DMS53 treated with DMSO at 0.1 percent for 48 hours (cell line): ENCODE results near the gene CBFA2T3.

Experiments
- DNase-seq: peaks from one replicate; lab custom pipeline; 2025; ENCODE audit not compliant: unreplicated experiment; lab: John Stamatoyannopoulos, UW

The CBFA2T3 gene

GRCh38 chr16:88999457-89000206 lies 22.6 kb upstream of the CBFA2T3 start:
- no peak for DNase-seq

DNA sequence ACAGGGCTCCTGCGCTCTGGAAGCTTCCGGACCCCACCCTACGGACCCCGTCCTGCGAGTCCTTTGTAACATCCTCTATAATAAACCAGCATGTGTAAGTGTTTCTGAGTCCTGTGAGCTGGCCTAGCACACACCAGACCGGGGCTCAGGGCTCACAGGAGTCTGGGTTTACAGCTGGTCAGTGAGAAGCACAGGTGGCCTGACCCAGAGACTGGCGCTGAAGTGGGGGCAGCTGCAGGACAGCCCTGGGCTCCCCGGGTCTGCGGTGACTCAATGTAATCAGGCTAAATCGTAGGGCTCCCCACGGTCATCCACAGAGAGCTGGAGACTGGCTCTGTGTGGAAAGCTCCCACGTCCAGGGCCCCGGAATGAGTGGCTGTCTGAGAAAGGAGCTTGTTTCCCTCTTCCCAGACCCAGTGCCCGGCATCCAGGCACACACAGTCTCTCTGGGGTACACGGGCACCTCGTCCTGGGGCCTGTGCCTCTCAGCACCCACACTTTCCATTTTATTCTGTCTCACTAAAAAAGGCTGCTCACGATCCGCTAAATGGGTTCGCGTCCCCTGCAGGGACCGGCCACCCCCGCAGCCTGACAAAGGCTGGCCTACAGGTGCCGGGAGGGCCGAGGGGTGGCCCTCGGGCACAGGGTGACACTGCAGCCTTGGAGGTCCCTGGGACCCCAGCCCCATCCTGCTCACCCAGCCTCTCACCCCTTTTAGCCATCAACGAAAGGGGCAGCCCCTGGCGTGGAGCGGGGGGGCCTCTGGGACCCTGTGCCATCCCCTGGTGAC lies 18.9 kb upstream of the CBFA2T3 start:
- DNase-seq = no peak

- DNase-seq = no peak
Measured at GRCh38 chr16:88995194-88995593, 18.2 kb upstream of the CBFA2T3 start.

DNA sequence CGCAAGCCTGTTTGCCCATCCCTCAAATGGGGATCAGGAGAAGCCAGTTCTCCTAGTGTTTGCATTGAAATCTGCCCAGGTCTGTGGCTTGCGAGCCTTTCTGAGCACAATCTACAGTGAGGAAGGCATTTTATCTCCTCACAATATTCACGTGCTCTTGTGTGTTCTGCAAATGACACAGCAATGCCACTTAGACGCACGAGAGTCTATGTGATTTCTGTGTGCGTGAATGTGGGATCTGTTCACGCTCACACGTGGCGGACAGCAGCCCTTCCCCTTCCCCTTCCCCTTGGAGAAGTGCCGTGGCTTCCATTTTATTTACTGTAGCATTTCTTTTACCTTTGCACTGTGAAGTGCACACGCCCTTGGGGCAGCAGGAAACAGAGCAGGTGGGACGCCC lies 17.7 kb upstream of the CBFA2T3 start:
- DNase-seq = no peak

GRCh38 chr16:88993946-88994600 lies 17.1 kb upstream of the CBFA2T3 start:
- DNase-seq = no peak

DNA sequence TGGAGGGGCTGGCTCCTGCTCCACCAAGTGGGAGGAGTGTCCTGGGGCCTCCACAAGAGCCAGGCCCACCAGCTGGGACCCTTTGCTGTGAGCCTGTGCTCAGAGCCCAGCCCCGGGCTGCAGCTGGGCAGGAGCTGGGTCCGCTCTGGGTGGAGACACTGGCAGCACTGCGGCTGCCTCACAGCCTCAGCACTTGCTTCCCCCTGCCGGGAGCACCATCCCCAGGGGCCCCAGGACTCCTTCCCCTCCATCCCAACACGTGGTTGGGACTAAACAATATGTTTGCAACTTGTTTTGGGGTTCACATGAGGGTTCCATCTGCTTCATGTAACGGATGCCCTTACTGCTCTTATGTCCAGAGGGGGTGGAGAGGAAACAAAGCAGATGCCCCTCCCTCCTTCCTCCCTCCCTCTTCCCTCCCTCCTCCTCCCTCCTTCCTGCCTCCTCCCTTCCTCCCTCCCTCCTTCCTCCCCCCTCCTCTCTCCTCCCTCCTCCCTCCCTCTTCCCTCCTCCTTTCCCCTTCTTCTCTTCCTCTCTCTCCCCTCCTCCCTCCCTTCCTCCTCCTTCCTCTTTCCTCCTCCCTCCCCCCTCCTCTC lies 16.3 kb upstream of the CBFA2T3 start:
- no peak for DNase-seq

DNA sequence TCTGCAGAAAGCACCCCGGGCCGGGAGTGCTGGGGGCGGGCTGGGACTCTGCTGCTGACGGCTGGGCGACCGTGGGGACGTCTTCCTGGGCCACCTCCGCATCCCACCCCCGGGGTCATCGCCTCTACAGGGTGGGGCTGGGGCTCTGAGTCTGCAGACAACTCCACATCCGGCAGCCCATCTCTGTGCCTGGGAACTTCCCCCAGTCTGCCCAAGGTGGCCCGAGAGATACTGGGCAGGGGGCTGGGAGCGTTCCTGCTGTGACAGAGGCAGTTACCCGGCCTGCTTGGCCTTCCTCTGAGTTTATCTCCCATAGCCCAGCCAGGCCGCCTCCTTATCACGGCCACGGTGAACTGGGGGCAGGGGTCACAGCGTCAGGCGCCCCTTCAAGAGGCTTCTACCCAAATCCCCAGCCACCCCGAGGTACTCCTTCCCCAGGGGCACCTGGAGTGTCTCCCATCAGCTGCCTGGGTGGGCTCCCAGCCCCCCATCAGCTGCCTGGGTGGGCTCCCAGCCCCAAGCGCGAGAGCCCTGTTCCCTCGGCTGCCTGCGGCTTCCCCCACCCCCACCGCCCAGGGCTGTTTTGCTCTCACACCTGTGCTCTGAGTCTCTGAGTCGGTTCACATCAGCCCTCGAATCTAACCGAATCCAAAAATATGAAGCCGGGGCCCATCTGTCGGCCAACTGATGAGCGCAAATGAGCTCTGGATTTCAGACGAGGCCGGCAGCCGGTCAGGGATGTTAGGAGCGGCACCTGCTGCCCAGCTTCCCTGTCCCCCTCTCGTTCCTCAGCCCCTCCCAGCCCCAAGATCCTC lies 15.6 kb upstream of the CBFA2T3 start:
- DNase-seq = no peak

GRCh38 chr16:88991813-88992350 lies 14.9 kb upstream of the CBFA2T3 start:
- DNase-seq = no peak

GRCh38 chr16:88989852-88990547 lies 13.0 kb upstream of the CBFA2T3 start:
- no peak for DNase-seq

DNA sequence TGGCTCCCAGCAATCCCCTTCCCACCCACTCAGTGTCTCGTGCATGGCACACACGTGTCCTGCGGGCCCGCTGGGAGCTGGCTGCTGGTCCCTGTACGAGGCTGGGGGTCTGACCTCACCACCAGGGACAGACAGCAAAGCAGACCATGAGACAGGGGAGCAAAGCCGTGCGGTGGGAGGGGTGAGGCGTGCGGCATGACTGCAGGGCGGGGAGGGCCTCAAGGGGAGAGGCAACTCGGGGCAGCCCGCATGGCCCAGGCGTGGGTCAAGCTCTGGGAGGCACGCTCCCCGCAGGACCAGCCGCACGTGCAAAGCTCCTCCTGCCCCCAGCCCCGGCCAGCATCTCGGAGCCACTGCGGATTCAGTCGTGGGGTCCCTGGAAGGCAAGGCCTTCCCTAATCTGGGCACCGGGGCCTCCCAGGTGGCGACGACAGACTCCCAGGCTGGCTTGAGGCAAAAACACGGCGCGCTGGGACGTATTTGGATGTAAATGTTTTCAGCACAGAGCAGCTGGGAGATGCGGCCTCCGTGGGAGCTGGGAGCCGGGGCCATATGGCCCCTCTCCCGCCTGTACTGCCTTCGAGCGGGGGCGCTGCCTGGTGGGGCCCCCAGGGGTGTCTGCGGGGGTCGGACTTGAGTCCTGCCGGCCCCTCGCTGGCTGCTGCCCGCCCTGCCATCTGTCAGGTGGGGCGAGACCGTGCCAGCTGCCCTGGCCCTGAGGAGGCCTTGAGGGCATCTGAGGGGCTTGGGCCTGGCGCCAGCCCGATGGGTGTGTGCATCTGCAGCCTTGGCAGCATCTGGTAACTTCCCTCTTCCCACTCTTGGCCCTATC lies 12.2 kb upstream of the CBFA2T3 start:
- no peak for DNase-seq

DNA sequence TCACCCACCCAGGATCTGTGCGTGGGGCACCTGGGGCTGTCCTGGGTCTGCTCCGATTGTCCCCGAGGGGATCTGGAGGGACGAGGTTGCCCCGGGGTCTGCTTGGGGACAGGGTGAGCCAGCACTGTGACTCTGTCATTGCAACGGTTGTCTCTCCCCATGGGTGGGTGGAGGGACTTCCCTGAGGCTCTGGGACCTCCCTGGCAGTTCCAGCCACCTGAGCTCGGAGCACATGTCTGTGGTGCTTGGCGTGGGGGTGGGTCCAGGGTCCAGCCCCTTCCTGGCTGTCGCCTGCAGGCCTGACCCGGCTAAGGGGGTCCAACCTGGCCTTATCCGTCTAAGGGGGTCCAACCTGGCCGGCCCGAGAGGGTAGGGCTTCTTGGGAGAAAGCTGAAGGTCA lies 8.5 kb upstream of the CBFA2T3 start:
- no peak for DNase-seq

DNA sequence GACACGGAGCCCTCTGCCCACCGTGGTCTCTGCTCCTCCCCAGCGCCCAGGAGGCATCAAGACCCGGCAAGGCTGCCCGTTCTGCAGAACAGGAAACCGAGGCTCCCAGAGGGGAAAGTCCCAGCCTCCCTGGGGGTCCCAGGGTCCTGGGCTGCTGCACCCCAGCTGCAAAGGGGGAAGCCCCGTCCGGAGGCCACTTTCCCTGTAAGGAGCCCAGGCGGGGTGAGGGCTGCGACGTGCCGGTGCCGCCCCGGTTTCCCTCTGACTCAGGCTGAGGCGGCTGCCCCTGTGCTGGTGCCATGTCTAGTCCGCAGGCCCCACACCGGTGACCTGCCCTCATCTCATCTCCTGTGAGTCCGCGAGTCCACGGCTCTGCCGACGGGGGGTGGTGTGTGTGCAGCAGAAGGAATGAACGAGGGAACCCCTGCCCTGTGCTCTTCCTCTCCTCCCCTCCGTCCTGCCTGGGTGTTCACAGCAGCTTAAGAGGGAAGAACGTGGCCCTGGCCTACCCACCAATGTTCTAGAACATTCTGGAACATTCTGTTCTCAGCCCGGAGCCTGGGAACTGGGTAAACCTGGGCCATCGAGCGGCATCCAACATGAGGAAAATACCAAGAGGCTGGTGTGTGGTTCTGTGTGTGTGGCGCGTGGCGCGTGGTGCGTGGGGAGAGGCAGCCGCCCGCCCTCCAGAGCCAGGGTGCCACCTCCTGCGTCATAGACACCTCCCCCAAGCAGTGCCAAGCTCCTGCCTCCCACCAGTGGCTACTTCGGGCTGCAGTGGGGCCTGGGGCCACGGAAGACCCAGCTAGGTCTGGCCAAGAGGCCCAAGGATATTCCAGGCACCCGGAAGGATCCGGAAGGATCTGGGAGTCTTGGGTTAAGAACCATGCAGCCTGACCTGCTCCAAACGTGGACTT lies 7.0 kb upstream of the CBFA2T3 start:
- DNase-seq = no peak

- no peak for DNase-seq
Measured at GRCh38 chr16:88983165-88983564, 6.2 kb upstream of the CBFA2T3 start.

DNA sequence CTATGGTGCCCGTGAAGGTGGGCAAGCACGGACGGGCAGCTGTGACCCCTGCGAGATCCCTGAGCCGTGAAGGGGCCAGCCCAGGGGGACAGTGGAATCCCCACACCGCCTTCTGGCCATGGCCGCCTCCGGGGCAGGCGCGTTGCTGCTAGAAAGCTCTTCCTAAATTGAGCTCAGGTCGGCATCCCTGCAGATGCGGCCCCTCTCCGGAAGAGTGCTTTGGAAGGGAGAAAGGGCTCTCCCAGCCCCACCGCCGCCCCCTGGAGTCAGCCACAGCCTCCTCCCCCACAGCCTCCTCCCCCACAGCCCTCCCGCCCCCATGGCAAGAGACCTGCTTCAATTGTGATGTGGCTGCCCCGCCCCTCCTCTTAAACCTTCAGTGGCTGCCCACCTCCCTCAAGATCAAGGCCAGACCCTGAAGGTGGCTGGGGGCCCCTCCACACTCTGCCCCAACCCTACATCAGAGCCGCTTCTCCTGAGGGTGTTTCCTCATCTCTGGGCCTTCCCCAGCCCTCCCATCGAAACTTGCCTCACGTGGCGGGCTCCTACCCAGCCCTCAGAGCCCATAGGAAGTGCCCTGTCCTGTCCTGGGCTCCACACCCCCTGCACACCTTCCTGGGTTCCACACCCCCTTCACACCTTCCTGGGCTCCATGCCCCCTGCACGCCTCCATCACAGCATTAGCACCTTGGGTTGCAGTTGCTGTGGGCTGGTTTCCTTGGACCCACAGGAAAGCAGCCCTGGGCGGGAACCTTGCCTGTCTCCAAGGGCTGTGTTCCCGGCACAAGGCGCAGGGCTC lies 5.5 kb upstream of the CBFA2T3 start:
- no peak for DNase-seq

DNA sequence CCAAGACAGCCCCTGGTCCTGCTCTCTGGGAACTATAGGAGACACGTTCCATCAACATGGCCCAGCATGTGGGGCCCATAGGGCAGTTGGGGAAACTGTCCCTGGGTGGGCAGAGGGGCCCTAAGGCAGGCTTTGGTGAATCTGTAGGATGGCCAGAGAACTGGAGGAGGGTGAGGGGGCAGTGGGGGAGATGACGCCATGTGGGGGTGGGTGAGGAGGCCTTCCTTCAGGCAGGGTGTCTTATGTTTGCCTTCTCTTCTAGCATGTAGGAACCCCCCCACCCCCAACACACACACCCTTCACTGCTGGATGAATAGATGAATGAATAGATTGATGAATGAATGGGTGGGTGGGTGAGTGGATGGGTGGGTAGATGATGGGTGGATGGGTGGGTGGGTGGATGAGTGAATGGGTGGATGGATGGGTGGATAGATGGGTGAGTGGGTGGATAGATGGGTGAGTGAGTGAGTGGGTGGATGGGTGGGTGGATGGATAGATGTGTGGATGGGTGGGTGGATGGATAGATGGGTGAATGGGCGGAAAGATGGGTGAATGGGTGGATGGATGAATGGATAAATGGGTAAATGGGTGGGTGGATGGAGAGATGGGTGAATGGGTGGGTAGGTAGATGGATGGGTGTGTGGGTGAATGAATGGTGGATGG lies 2.5 kb upstream of the CBFA2T3 start:
- no peak for DNase-seq

DNA sequence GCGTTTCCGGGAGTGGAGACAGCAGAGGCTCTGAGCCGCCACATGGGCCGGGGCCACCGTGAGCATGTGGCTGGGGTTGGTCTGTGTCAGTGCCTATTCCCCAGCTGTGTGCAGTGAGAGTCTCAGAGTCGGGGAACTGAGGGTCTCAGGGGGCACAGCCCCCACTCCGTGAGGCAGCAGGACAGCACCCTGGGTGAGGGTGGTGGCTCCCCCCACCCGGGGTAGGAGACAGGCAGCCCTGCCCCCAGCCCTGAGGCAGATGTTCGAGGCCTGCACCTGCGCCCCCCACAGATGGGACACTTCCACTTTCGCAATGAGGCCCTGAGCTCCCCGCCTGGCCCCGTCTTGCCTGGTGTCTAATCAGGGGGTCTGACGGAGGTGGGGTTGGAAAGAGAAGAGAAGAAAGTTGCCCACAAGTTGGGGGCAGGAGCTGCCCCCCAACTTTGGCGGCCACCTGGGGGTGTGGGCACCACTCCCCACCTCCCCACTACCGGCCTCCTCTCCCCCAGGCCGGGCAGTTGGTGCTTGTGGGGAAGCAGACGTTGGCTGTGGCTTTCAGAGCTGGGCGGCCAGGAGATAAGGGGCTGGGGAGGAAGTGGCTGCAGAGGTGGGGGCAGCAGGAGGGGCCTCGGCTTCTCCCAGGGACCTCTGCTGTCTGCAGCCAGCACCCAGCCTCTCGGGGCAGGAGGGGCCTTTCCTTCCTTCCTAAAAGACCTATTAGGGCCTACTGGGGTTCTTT lies 1.8 kb upstream of the CBFA2T3 start:
- no peak for DNase-seq
